Measurements from ENCODE around the gene HIVEP3. TPM values are rescaled to one million over a fixed set of nuclear protein-coding genes. Genes with fewer than 3 reads are reported as not detected.

The HIVEP3 gene
- total RNA-seq, 1 donor from 2014 or later: 5.7 TPM

GRCh38 chr1:41498804-41499203, 419.9 kb downstream of the HIVEP3 start:
- TF ChIP-seq CTCF (IDR thresholded peaks at IDR 0.05; ENCODE audit: borderline replicate concordance): no peak
- peak overlapping the region; percentile 94 for H3K27ac ChIP-seq (replicated peaks)
- H3K9me3 ChIP-seq (replicated peaks): no peaks in the 10 kb centered on the region
- no peak overlapping the region for H3K4me3 ChIP-seq
- DNase-seq: peak; percentile 80
- H3K36me3 ChIP-seq: no peaks in the 10 kb centered on the region
- H3K4me1 ChIP-seq: peaks cover 83% of the 10 kb centered on the region
- H3K27me3 ChIP-seq (ENCODE audit: low read depth): no peaks in the 10 kb centered on the region
- intact Hi-C loops (cut with micrococcal nuclease): no loop called here

GRCh38 chr1:41498391-41498790, 420.3 kb downstream of the HIVEP3 start:
- Histone ChIP-seq H3K9me3 (replicated peaks) (no peaks in the 10 kb centered on the region), H3K4me3 (no peak overlapping the region), H3K27ac (replicated peaks) (peak overlapping the region; percentile 94), H3K27me3 (ENCODE audit: low read depth) (no peaks in the 10 kb centered on the region), H3K36me3 (no peaks in the 10 kb centered on the region), H3K4me1 (peaks cover 81% of the 10 kb centered on the region)
- TF ChIP-seq CTCF (IDR thresholded peaks at IDR 0.05; ENCODE audit: borderline replicate concordance): no peak
- intact Hi-C loops (cut with micrococcal nuclease): no loop called here
- DNase-seq: no peak

GRCh38 chr1:41497461-41498030, 421.2 kb downstream of the HIVEP3 start:
- intact Hi-C loops (cut with micrococcal nuclease): no loop called here
- no peaks in the 10 kb centered on the region for H3K27me3 ChIP-seq (ENCODE audit: low read depth)
- H3K27ac ChIP-seq (replicated peaks): peak overlapping the region; percentile 94
- H3K9me3 ChIP-seq (replicated peaks): no peaks in the 10 kb centered on the region
- no peak overlapping the region for H3K4me3 ChIP-seq
- no peak for TF ChIP-seq CTCF (IDR thresholded peaks at IDR 0.05; ENCODE audit: borderline replicate concordance)
- H3K36me3 ChIP-seq: no peaks in the 10 kb centered on the region
- no peak for DNase-seq
- H3K4me1 ChIP-seq: peaks cover 72% of the 10 kb centered on the region

GRCh38 chr1:41497056-41497440, 421.7 kb downstream of the HIVEP3 start:
- Histone ChIP-seq H3K4me1 (peaks cover 67% of the 10 kb centered on the region), H3K9me3 (replicated peaks) (no peaks in the 10 kb centered on the region), H3K27ac (replicated peaks) (peak overlapping the region; percentile 94), H3K27me3 (ENCODE audit: low read depth) (no peaks in the 10 kb centered on the region), H3K36me3 (no peaks in the 10 kb centered on the region), H3K4me3 (no peak overlapping the region)
- intact Hi-C loops (cut with micrococcal nuclease): no loop called here
- DNase-seq: peak; percentile 32
- no peak for TF ChIP-seq CTCF (IDR thresholded peaks at IDR 0.05; ENCODE audit: borderline replicate concordance)

- H3K27ac ChIP-seq (replicated peaks): peak overlapping the region; percentile 94
- peak; percentile 92 for DNase-seq
- intact Hi-C loops (cut with micrococcal nuclease): no loop called here
- no peaks in the 10 kb centered on the region for H3K27me3 ChIP-seq (ENCODE audit: low read depth)
- TF ChIP-seq CTCF (IDR thresholded peaks at IDR 0.05; ENCODE audit: borderline replicate concordance): peak; percentile 47
- H3K36me3 ChIP-seq: no peaks in the 10 kb centered on the region
- no peaks in the 10 kb centered on the region for H3K9me3 ChIP-seq (replicated peaks)
- peaks cover 62% of the 10 kb centered on the region for H3K4me1 ChIP-seq
- H3K4me3 ChIP-seq: peak overlapping the region; percentile 58
These were observed 422.4 kb downstream of the HIVEP3 start for GRCh38 chr1:41496080-41497055.

All from left ventricle myocardium inferior (tissue), 1 donor.